Upper lobe of left lung (tissue), 6 donors: ENCODE data around the gene GPATCH2. TPM values are rescaled to one million over a fixed set of nuclear protein-coding genes. Genes with fewer than 3 reads are reported as not detected.

Experiments
- ATAC-seq, 2 donors: fragments of 200-7000 bp; cut with Tn5 transposase; one replicate each; pipeline ENCODE4 v1.9.1; 2022; ENCODE audit warnings: mild to moderate bottlenecking in 2 of 2, moderate library complexity in 2 of 2; ENCODE audit not compliant: low FRiP score in 2 of 2
- DNase-seq, 2 donors: peaks; one replicate each; pipeline ENCODE4 v3.0.0-alpha.2; 2019 to 2020
- H3K27ac ChIP-seq, 4 donors: fragments of 200-600 bp; sonication (generic); one replicate each; pipeline ENCODE4 v1.5.1; 2016 to 2019
- H3K27me3 ChIP-seq, 4 donors: fragments of 200-600 bp; sonication (generic); one replicate each; pipeline ENCODE4 v1.5.1; 2017 to 2019
- H3K36me3 ChIP-seq, 4 donors: fragments of 200-600 bp; sonication (generic); one replicate each; pipeline ENCODE4 v1.5.1; 2016 to 2019
- H3K4me1 ChIP-seq, 4 donors: fragments of 200-600 bp; sonication (generic); one replicate each; pipeline ENCODE4 v1.5.1; 2018 to 2019
- H3K4me3 ChIP-seq, 4 donors: fragments of 200-600 bp; sonication (generic); one replicate each; pipeline ENCODE4 v1.5.1; 2017 to 2019; ENCODE audit warnings: mild to moderate bottlenecking in 2 of 4, moderate library complexity in 1 of 4
- H3K9me3 ChIP-seq, 4 donors: fragments of 200-600 bp; sonication (generic); one replicate each; pipeline ENCODE4 v1.5.1; 2018 to 2019
- CTCF ChIP-seq, 6 experiments: fragments of 450-650 bp in 4 of 6; fragments of 200-600 bp in 2 of 6; sonication (generic) in 2 of 6; IDR thresholded peaks; one replicate each; pipeline ENCODE4 v1.5.1; 2016 to 2019; ENCODE audit warnings: antibody characterized with exemption in 6 of 6
- EP300 ChIP-seq, 4 donors: sonication (generic); formaldehyde crosslinking; IDR thresholded peaks; one replicate each; pipeline ENCODE4 v1.5.1; 2017; ENCODE audit warnings: antibody characterized with exemption in 4 of 4, control low read depth in 2 of 4
- POLR2A ChIP-seq, 4 donors: fragments of 450-650 bp; IDR thresholded peaks; one replicate each; pipeline ENCODE4 v1.5.1; 2016 to 2017; ENCODE audit warnings: antibody characterized with exemption in 4 of 4, mild to moderate bottlenecking in 2 of 4
- POLR2AphosphoS5 ChIP-seq, 2 donors: sonication (generic); formaldehyde crosslinking; IDR thresholded peaks; one replicate each; pipeline ENCODE4 v1.5.1; 2017; ENCODE audit warnings: antibody characterized with exemption in 2 of 2
- WGBS, 2 donors: methylation state at CpG; one replicate each; pipeline ENCODE4 v1.1.5; 2017 to 2018; 5-methylcytosine and 5-hydroxymethylcytosine counted together
- total RNA-seq, 6 donors: library from RNA; depleted of rRNA in 4 of 6; stranded (reverse); fragments of >200 nt in 4 of 6; gene quantifications; one replicate each; pipeline versions ENCODE4 v1.1.0 to v1.2.1, GENCODE V29; 2016 to 2021
- donor health status: DM: no; HTN: no; CAD: no; lungs with moderate emphysema.
- donor health status: DM: no; HTN: yes; CAD: no; lungs with severe emphysema.

GPATCH2 gene
- total RNA-seq, 6 donors from 2014 or later = 9.1 to 22.4 (median 15.1) TPM

DNA sequence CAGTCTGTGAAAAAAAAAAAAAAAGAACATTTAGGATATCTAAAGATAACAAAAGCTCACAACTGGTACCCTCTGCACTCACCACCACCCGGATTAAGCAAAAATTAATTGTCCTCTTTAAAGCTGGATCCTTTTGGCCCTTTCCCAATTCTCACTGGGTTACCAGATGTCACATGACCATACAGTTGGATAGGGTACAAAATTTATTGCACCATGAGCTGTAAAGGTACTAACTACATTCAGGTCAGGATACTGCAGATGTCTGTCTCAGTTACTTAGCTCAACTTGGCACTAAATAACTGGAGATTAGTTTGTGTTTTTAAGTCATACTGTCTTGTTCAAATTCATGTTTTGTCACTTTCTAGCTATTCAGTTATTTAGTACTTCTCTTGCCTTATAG, 96.3 kb downstream of the GPATCH2 start:
- H3K4me1 ChIP-seq = no peaks in the 10 kb centered on the region
- H3K36me3 ChIP-seq = no peaks in the 10 kb centered on the region
- no peaks in the 10 kb centered on the region for H3K9me3 ChIP-seq
- DNase-seq (no peak), ATAC-seq (no peak)
- TF ChIP-seq POLR2AphosphoS5 (IDR thresholded peaks at IDR 0.05) (no peak), POLR2A (IDR thresholded peaks at IDR 0.05) (no peak), EP300 (IDR thresholded peaks at IDR 0.05) (no peak), CTCF (IDR thresholded peaks at IDR 0.05) (no peak)
- WGBS, 2 donors = 61 to 83% methylated on average over 1 of the region's 1 CpG
- H3K27ac ChIP-seq = no peak overlapping the region
- H3K4me3 ChIP-seq = no peak overlapping the region
- H3K27me3 ChIP-seq = no peaks in the 10 kb centered on the region

GRCh38 chr1:217528271-217528670, 102.6 kb downstream of the GPATCH2 start:
- H3K27me3 ChIP-seq = no peaks in the 10 kb centered on the region
- H3K9me3 ChIP-seq = no peaks in the 10 kb centered on the region
- DNase-seq = no peak
- 82 to 90% methylated on average over 3 of the region's 3 CpGs for WGBS, 2 donors
- H3K4me1 ChIP-seq = peaks cover 0 to 4% (median 2%) of the 10 kb centered on the region in 4 donors
- no peak overlapping the region for H3K4me3 ChIP-seq
- H3K27ac ChIP-seq = no peak overlapping the region
- TF ChIP-seq POLR2A (IDR thresholded peaks at IDR 0.05) (no peak), EP300 (IDR thresholded peaks at IDR 0.05) (no peak), POLR2AphosphoS5 (IDR thresholded peaks at IDR 0.05) (no peak), CTCF (IDR thresholded peaks at IDR 0.05) (no peak)
- no peaks in the 10 kb centered on the region for H3K36me3 ChIP-seq
- ATAC-seq = no peak

- no peak for DNase-seq
- TF ChIP-seq POLR2AphosphoS5 (IDR thresholded peaks at IDR 0.05) (no peak), POLR2A (IDR thresholded peaks at IDR 0.05) (no peak), EP300 (IDR thresholded peaks at IDR 0.05) (no peak), CTCF (IDR thresholded peaks at IDR 0.05) (no peak)
- ATAC-seq = no peak
- no peaks in the 10 kb centered on the region for H3K36me3 ChIP-seq
- WGBS, 2 donors = 95% methylated on average over 2 of the region's 2 CpGs
- H3K9me3 ChIP-seq = no peaks in the 10 kb centered on the region
- no peak overlapping the region for H3K4me3 ChIP-seq
- H3K4me1 ChIP-seq = peaks cover 0 to 4% (median 2%) of the 10 kb centered on the region in 4 donors
- H3K27me3 ChIP-seq = no peaks in the 10 kb centered on the region
- no peak overlapping the region for H3K27ac ChIP-seq
Observed at GRCh38 chr1:217527151-217527550, 103.7 kb downstream of the GPATCH2 start.

DNA sequence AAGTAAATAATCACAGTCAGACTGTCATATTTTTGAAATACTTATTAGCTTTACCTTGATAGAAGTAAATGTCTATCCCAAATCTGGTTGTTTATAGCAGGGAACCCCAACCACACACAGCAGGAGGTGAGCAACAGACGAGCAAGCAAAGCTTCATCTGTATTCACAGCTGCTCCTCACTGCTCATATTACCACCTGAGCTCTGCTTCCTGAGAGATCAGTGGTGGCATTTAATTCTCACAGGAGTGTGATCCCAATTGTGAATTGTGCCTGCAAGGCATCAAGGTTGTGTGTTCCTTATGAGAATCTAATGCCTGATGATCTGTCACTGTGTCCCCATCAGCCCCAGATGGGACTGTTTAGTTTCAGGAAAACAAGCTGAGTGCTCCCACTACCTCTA, 104.3 kb downstream of the GPATCH2 start:
- Histone ChIP-seq H3K36me3 (no peaks in the 10 kb centered on the region), H3K27me3 (no peaks in the 10 kb centered on the region), H3K9me3 (no peaks in the 10 kb centered on the region), H3K4me1 (peaks cover 0 to 4% (median 2%) of the 10 kb centered on the region in 4 donors), H3K4me3 (no peak overlapping the region), H3K27ac (no peak overlapping the region)
- ATAC-seq (no peak), DNase-seq (no peak)
- TF ChIP-seq POLR2A (IDR thresholded peaks at IDR 0.05) (no peak), CTCF (IDR thresholded peaks at IDR 0.05) (no peak), POLR2AphosphoS5 (IDR thresholded peaks at IDR 0.05) (no peak)
- WGBS, 2 donors = 93 to 100% methylated on average over 1 of the region's 1 CpG

GRCh38 chr1:217525773-217526490, 105.0 kb downstream of the GPATCH2 start:
- H3K4me1 ChIP-seq = peaks cover 0 to 4% (median 2%) of the 10 kb centered on the region in 4 donors
- no peak for ATAC-seq
- no peaks in the 10 kb centered on the region for H3K36me3 ChIP-seq
- no peaks in the 10 kb centered on the region for H3K27me3 ChIP-seq
- 77 to 81% methylated on average over 3 of the region's 3 CpGs for WGBS, 2 donors
- H3K4me3 ChIP-seq = no peak overlapping the region
- no peaks in the 10 kb centered on the region for H3K9me3 ChIP-seq
- TF ChIP-seq CTCF (IDR thresholded peaks at IDR 0.05) (no peak), EP300 (IDR thresholded peaks at IDR 0.05) (no peak), POLR2AphosphoS5 (IDR thresholded peaks at IDR 0.05) (no peak), POLR2A (IDR thresholded peaks at IDR 0.05) (no peak)
- no peak for DNase-seq
- no peak overlapping the region for H3K27ac ChIP-seq
